SU-DHL-6 (cell line): Measurements from ENCODE around the gene GALNT6.

Source experiments
- EZH2phosphoT487 ChIP-seq: fragments of 200-600 bp; sonication (generic), shearing (Covaris generic); conservative IDR thresholded peaks from 2 replicates; pipeline ENCODE4 v1.6.1; 2018; ENCODE audit warnings: mild to moderate bottlenecking, antibody characterized with exemption, low read length, moderate library complexity, mixed read lengths
- TF ChIP-seq, protein P1 (sequence below): fragments of 200-600 bp; sonication (generic); IDR thresholded peaks from one replicate; pipeline ENCODE4 v1.5.1; 2017; ENCODE audit warnings: antibody characterized with exemption, mild to moderate bottlenecking, low read length, moderate library complexity; ENCODE audit not compliant: insufficient read depth, poor library complexity, severe bottlenecking

DNA sequence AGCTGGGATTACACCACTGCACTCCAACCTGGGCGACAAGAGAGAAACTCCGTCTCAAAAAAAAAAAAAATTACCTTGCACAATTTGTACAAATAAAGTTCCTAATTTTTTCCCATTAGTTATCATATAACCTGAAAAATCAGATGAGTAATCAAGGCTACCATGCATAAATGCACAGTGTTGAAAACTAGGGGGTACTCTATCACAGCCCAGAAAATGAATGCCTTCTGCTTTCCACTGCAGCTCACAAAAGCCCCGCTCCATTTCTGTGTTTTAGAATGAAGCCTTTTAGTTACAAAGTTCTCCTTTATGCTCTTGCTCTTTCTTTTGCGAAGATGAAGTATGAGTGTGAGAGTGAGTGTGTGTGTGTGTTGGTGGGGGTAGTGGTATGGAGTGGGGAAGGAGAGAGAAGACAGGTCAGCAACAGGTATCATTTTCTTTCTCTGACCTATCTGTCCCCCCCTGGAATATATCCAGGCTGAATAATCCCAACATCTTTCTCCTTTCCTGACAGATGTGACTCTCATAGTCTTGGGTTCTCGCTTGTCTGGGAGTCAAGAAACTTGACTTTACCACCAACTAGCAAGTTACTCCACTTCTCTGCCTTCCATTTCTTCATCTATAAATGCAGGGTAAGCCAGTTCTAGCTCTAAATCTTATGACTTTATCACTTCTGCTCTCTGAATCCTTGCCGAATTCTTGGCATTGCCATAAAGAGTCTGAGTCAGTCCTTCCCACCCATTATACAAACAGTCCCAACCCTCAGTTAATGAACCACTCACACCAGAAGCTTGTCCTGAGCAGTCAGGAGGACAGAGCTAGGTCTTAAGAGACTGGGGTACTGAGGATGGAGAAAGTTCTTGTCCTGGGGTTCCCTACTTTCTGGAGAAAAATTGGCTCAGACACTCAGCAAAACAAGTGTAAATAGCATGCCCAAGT is 83.3 kb downstream of the GALNT6 start:
- TF ChIP-seq, protein P1, sequence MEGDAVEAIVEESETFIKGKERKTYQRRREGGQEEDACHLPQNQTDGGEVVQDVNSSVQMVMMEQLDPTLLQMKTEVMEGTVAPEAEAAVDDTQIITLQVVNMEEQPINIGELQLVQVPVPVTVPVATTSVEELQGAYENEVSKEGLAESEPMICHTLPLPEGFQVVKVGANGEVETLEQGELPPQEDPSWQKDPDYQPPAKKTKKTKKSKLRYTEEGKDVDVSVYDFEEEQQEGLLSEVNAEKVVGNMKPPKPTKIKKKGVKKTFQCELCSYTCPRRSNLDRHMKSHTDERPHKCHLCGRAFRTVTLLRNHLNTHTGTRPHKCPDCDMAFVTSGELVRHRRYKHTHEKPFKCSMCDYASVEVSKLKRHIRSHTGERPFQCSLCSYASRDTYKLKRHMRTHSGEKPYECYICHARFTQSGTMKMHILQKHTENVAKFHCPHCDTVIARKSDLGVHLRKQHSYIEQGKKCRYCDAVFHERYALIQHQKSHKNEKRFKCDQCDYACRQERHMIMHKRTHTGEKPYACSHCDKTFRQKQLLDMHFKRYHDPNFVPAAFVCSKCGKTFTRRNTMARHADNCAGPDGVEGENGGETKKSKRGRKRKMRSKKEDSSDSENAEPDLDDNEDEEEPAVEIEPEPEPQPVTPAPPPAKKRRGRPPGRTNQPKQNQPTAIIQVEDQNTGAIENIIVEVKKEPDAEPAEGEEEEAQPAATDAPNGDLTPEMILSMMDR = no peak
- TF ChIP-seq EZH2phosphoT487 = no peak
